ENCODE measurements around the gene C1orf141. TPM values are rescaled to one million over a fixed set of nuclear protein-coding genes. Genes with fewer than 3 reads are reported as not detected.
"Not testable (repeated sequence)": the region's sequence is repeated elsewhere in the genome, so short reads cannot be mapped to it uniquely, and the experiment has no call there.

The C1orf141 gene
- total RNA-seq, 2 experiments from 2014 or later = not detected

- Mint-ChIP-seq H3K27ac (no peak overlapping the region), H3K9me3 (peaks cover 18% of the 10 kb centered on the region), H3K27me3 (peaks cover 2% of the 10 kb centered on the region), H3K36me3 (ENCODE audit: low read depth) (peaks cover 2% of the 10 kb centered on the region), H3K4me1 (ENCODE audit: low read depth) (no peaks in the 10 kb centered on the region), H3K4me3 (no peak overlapping the region)
- ChIA-PET POLR2A (no interaction called here), CTCF (interaction anchor here (0.9 to 2.3 kb wide), 6 partner anchors 9 to 165 kb away, joined by 3 to 6 read pairs (median 4); no protein-coding TSS in a partner anchor)
- intact Hi-C loops (cut with micrococcal nuclease) = no loop called here
- no peak for TF ChIP-seq CTCF (IDR thresholded peaks at IDR 0.05)
- DNase-seq (no peak), ATAC-seq (no peak)
Observed at GRCh38 chr1:67072749-67073148, 62.0 kb downstream of the C1orf141 start.

GRCh38 chr1:67067655-67068054 is 67.1 kb downstream of the C1orf141 start:
- ATAC-seq; H3K27ac Mint-ChIP-seq; CTCF ChIA-PET; H3K27me3 Mint-ChIP-seq; DNase-seq; H3K4me1 Mint-ChIP-seq (ENCODE audit: low read depth); intact Hi-C loops (cut with micrococcal nuclease); H3K36me3 Mint-ChIP-seq (ENCODE audit: low read depth); H3K4me3 Mint-ChIP-seq; POLR2A ChIA-PET: not testable (repeated sequence)
- peaks cover 23% of the 10 kb centered on the region for H3K9me3 Mint-ChIP-seq

GRCh38 chr1:67062412-67062811 is 72.4 kb downstream of the C1orf141 start:
- Mint-ChIP-seq H3K4me3 (no peak overlapping the region), H3K27me3 (peaks cover 8% of the 10 kb centered on the region), H3K36me3 (ENCODE audit: low read depth) (peaks cover 3% of the 10 kb centered on the region), H3K27ac (no peak overlapping the region), H3K4me1 (ENCODE audit: low read depth) (no peaks in the 10 kb centered on the region), H3K9me3 (peaks cover 7% of the 10 kb centered on the region)
- DNase-seq (no peak), ATAC-seq (no peak)
- POLR2A ChIA-PET = no interaction called here
- intact Hi-C loops (cut with micrococcal nuclease) = no loop called here
- no peak for TF ChIP-seq CTCF (IDR thresholded peaks at IDR 0.05)
- CTCF ChIA-PET = no interaction called here

GRCh38 chr1:67061266-67061665 is 73.5 kb downstream of the C1orf141 start:
- H3K27ac Mint-ChIP-seq = no peak overlapping the region

GRCh38 chr1:67060811-67061218 is 74.0 kb downstream of the C1orf141 start:
- H3K4me1 Mint-ChIP-seq (ENCODE audit: low read depth) = no peaks in the 10 kb centered on the region
- ChIA-PET POLR2A (interaction anchor here (0.6 kb wide), 1 partner anchor 287 kb away, joined by 4 read pairs; no protein-coding TSS in a partner anchor), CTCF (interaction anchor here (1.0 to 1.2 kb wide), 3 partner anchors 64 to 88 kb away, joined by 3 to 4 read pairs (median 3); no protein-coding TSS in a partner anchor)
- ATAC-seq = no peak
- no peak overlapping the region for H3K4me3 Mint-ChIP-seq
- H3K27ac Mint-ChIP-seq = no peak overlapping the region
- H3K27me3 Mint-ChIP-seq = peaks cover 8% of the 10 kb centered on the region
- no peaks in the 10 kb centered on the region for H3K36me3 Mint-ChIP-seq (ENCODE audit: low read depth)
- no peak for TF ChIP-seq CTCF (IDR thresholded peaks at IDR 0.05)
- H3K9me3 Mint-ChIP-seq = no peaks in the 10 kb centered on the region
- intact Hi-C loops (cut with micrococcal nuclease) = no loop called here
- no peak for DNase-seq

More at GRCh38 chr1:67061266-67061665, 73.5 kb downstream of the C1orf141 start:
- no peaks in the 10 kb centered on the region for H3K36me3 Mint-ChIP-seq (ENCODE audit: low read depth)
- ATAC-seq (no peak), DNase-seq (no peak)
- H3K4me1 Mint-ChIP-seq (ENCODE audit: low read depth) = no peaks in the 10 kb centered on the region
- no peak overlapping the region for H3K4me3 Mint-ChIP-seq
- no peaks in the 10 kb centered on the region for H3K9me3 Mint-ChIP-seq
- no peak for TF ChIP-seq CTCF (IDR thresholded peaks at IDR 0.05)
- ChIA-PET CTCF (interaction anchor here (1.0 to 1.1 kb wide), 2 partner anchors 65 to 83 kb away, joined by 3 read pairs; no protein-coding TSS in a partner anchor), POLR2A (interaction anchor here (0.6 kb wide), 1 partner anchor 287 kb away, joined by 4 read pairs; no protein-coding TSS in a partner anchor)
- intact Hi-C loops (cut with micrococcal nuclease) = no loop called here
- H3K27me3 Mint-ChIP-seq = peaks cover 8% of the 10 kb centered on the region
